GM12878 (cell line): Measurements from ENCODE around the gene RIC1. TPM values are rescaled to one million over a fixed set of nuclear protein-coding genes. Genes with fewer than 3 reads are reported as not detected.
"Not testable (repeated sequence)": the region's sequence is repeated elsewhere in the genome, so short reads cannot be mapped to it uniquely, and the experiment has no call there.

Experiments
- ATAC-seq: fragments of 200-7000 bp; cut with Tn5 transposase; 3 replicates; pipeline ENCODE4 v1.9.1; 2020; ENCODE audit warnings: mild to moderate bottlenecking, moderate library complexity
- BruUV-seq: library from RNA; stranded (reverse); fragments of 400-500 nt; replicated peaks from 2 replicates; lab custom pipeline; 2021; lab: Mats Ljungman, UMichigan
- CTCF ChIA-PET: fragments of 300-600 bp; sonication (Branson Sonifier 250); formaldehyde crosslinking; extraction: SDS; loops from one replicate; lab custom pipeline; 2021; ENCODE audit warnings: inconsistent platforms; lab: Yijun Ruan, JAX
- POLR2A ChIA-PET: fragments of 350-600 bp; formaldehyde crosslinking; extraction: SDS; loops from one replicate; lab custom pipeline; 2021; ENCODE audit warnings: inconsistent platforms; lab: Charles Lee
- RAD21 ChIA-PET: fragments of 300-600 bp; sonication (Branson Sonifier 250); formaldehyde crosslinking; loops from one replicate; lab custom pipeline; 2023; ENCODE audit warnings: antibody characterized with exemption; ENCODE audit not compliant: unreplicated experiment; lab: Charles Lee
- SMC1A ChIA-PET: fragments of 300-600 bp; sonication (Branson Sonifier 250); formaldehyde crosslinking; loops from one replicate; lab custom pipeline; 2023; ENCODE audit not compliant: unreplicated experiment, uncharacterized antibody; lab: Charles Lee
- DNase-seq: peaks from one replicate; pipeline ENCODE4 v3.0.0-alpha.2; 2011; ENCODE audit warnings: low read depth, low spot score
- FAIRE-seq: peaks from 3 replicates; lab custom pipeline; 2011; peaks lifted over from hg19 to GRCh38; lab: Jason Lieb, UNC
- H2AFZ ChIP-seq: 2 replicates; pipeline ENCODE4 v1.6.0; 2011; ENCODE audit warnings: low read depth, low read length, control low read depth; ENCODE audit not compliant: control insufficient read depth
- H3K27ac ChIP-seq: 2 replicates; pipeline ENCODE4 v1.5.1; 2011; ENCODE audit warnings: control low read depth; ENCODE audit not compliant: control insufficient read depth, insufficient read depth
- H3K27me3 ChIP-seq, 2 experiments: replicated peaks in 1 of 2; 2 replicates each; pipeline versions ENCODE4 v1.6.0 to v1.6.1; 2011; ENCODE audit warnings: low read length in 1 of 2; ENCODE audit not compliant: control insufficient read depth in 2 of 2, insufficient read depth in 2 of 2
- H3K36me3 ChIP-seq, 2 experiments: 2 replicates each; pipeline ENCODE4 v1.5.1; 2011; ENCODE audit warnings: low read length in 1 of 2; ENCODE audit not compliant: control insufficient read depth in 2 of 2, insufficient read depth in 2 of 2
- H3K4me1 ChIP-seq: 2 replicates; pipeline ENCODE4 v1.6.1; 2011; ENCODE audit warnings: mild to moderate bottlenecking, low read length, moderate library complexity, mixed read lengths; ENCODE audit not compliant: control insufficient read depth, insufficient read depth
- H3K4me2 ChIP-seq: 2 replicates; pipeline ENCODE4 v1.6.0; 2011; ENCODE audit warnings: control low read depth; ENCODE audit not compliant: control insufficient read depth, insufficient read depth
- H3K4me3 ChIP-seq: fragments of 200-600 bp; sonication (generic); 2 replicates; pipeline ENCODE4 v1.5.1; 2016
- H3K79me2 ChIP-seq: 2 replicates; pipeline ENCODE4 v1.6.0; 2011; ENCODE audit warnings: low read length; ENCODE audit not compliant: control insufficient read depth, insufficient read depth
- H3K9ac ChIP-seq: 2 replicates; pipeline ENCODE4 v1.8.0; 2011; ENCODE audit warnings: low read length, control low read depth, mixed read lengths; ENCODE audit not compliant: control insufficient read depth, insufficient read depth
- H3K9me3 ChIP-seq: replicated peaks from 3 replicates; pipeline ENCODE4 v1.5.1; 2011; ENCODE audit warnings: mild to moderate bottlenecking, low read length; ENCODE audit not compliant: control insufficient read depth, insufficient read depth
- H4K20me1 ChIP-seq: 2 replicates; pipeline ENCODE4 v1.6.0; 2011; ENCODE audit not compliant: control insufficient read depth, insufficient read depth
- BHLHE40 ChIP-seq, 2 experiments: fragments of 450-650 bp in 1 of 2; IDR thresholded peaks; 2 replicates each; pipeline ENCODE4 v1.6.1; 2011 to 2017; ENCODE audit warnings: low read depth in 2 of 2, borderline replicate concordance in 1 of 2, improper control_type of control experiment in 1 of 2, low read length in 1 of 2, mild to moderate bottlenecking in 1 of 2
- CUX1 ChIP-seq: IDR thresholded peaks from 2 replicates; pipeline ENCODE4 v1.6.1; 2012; ENCODE audit warnings: improper control_type of control experiment, low read depth, low read length; ENCODE audit not compliant: insufficient replicate concordance
- ESRRA ChIP-seq: IDR thresholded peaks from 2 replicates; pipeline ENCODE4 v1.6.1; 2012; ENCODE audit warnings: mild to moderate bottlenecking, low read length, improper control_type of control experiment
- IKZF1 ChIP-seq: fragments of 450-650 bp; conservative IDR thresholded peaks from 2 replicates; pipeline ENCODE4 v1.6.1; 2017; ENCODE audit warnings: antibody characterized with exemption, mild to moderate bottlenecking
- RELB ChIP-seq: fragments of 450-650 bp; IDR thresholded peaks from 2 replicates; pipeline ENCODE4 v1.6.1; 2017; ENCODE audit warnings: low read depth, mild to moderate bottlenecking, moderate library complexity
- SKIL ChIP-seq: fragments of 450-650 bp; IDR thresholded peaks from 2 replicates; pipeline ENCODE4 v1.6.1; 2017; ENCODE audit warnings: mild to moderate bottlenecking, low read depth, inconsistent platforms; ENCODE audit not compliant: poor library complexity, severe bottlenecking
- ZZZ3 ChIP-seq: IDR thresholded peaks from 2 replicates; pipeline ENCODE4 v1.6.1; 2011; ENCODE audit warnings: low read depth; ENCODE audit not compliant: control insufficient read depth, insufficient read length
- WGBS: methylation state at CpG from one replicate; pipeline ENCODE4 v1.1.6; 2016; ENCODE audit warnings: low lambda C conversion rate; ENCODE audit not compliant: insufficient replicate concordance, insufficient coverage; ENCODE audit errors: missing lambda C conversion rate; 5-methylcytosine and 5-hydroxymethylcytosine counted together
- in situ Hi-C: fragments of 300-500 bp; cut with MboI; formaldehyde crosslinking; loops from 9 replicates; pipeline ENCODE4 v1.14.3; 2018; ENCODE audit warnings: mixed read lengths
- intact Hi-C: fragments of 100-400 bp; cut with micrococcal nuclease; formaldehyde crosslinking; loops from one replicate; pipeline ENCODE4 v1.14.2; 2022; ENCODE audit not compliant: unreplicated experiment
- polyA plus RNA-seq, 11 experiments: library from polyadenylated mRNA; depleted of rRNA in 4 of 11; unstranded in 6 of 11; stranded (reverse) in 5 of 11; fragments of >200 nt; fragmentation: Nextera tagmentation in 4 of 11; fragmentation: Illumina TruSeq in 1 of 11; extraction: Ambion mirVana in 4 of 11; extraction: Trizol in 1 of 11; gene quantifications; 1 replicate in 1 of 11; 2 replicates in 10 of 11; pipeline versions ENCODE4 v1.2.1 to v1.2.3, GENCODE V29; 2011 to 2016; ENCODE audit warnings: inconsistent platforms in 2 of 11, missing spikeins in 2 of 11, low read depth in 1 of 11
- total RNA-seq, 4 experiments: library from RNA; depleted of rRNA in 3 of 4; stranded (reverse); fragments of >200 nt in 3 of 4; fragmentation: Illumina TruSeq in 1 of 4; extraction: Trizol in 1 of 4; gene quantifications; 2 replicates each; pipeline versions ENCODE4 v1.2.1 to v1.2.3, GENCODE V29; 2013 to 2021

The RIC1 gene
- total and polyA plus RNA-seq, 10 of the 15 experiments (the other 5 are each of a cell fraction or from before 2014, with no cell fraction given) = 6.2 to 59.8 (median 33.3) TPM

GRCh38 chr9:5683591-5683990, 54.7 kb downstream of the RIC1 start:
- SMC1A ChIA-PET, RAD21 ChIA-PET, DNase-seq, FAIRE-seq, H4K20me1 ChIP-seq, H3K4me1 ChIP-seq, H3K36me3 ChIP-seq, H3K9me3 ChIP-seq, H3K27ac ChIP-seq, in situ Hi-C loops, H3K4me3 ChIP-seq, H3K4me2 ChIP-seq, H3K9ac ChIP-seq, H3K27me3 ChIP-seq, ATAC-seq, H2AFZ ChIP-seq, intact Hi-C loops, CTCF ChIA-PET, BruUV-seq: not testable (repeated sequence)
- peaks cover 16% of the 10 kb centered on the region for H3K79me2 ChIP-seq
- POLR2A ChIA-PET = interaction anchor here (0.6 kb wide), 1 partner anchor 27 kb away, joined by 3 read pairs; no protein-coding TSS in a partner anchor
- 98% methylated on average over 11 of the region's 11 CpGs for WGBS

- 98% methylated on average over 6 of the region's 7 CpGs for WGBS
- Histone ChIP-seq H3K4me3 (no peak overlapping the region), H3K27ac (no peak overlapping the region), H3K4me1 (no peaks in the 10 kb centered on the region), H3K79me2 (peaks cover 17% of the 10 kb centered on the region), H3K9me3 (peaks cover 4% of the 10 kb centered on the region), H2AFZ (no peak overlapping the region), H3K27me3 (no peaks in the 10 kb centered on the region), H3K9ac (no peak overlapping the region), H4K20me1 (no peaks in the 10 kb centered on the region), H3K36me3 (peaks cover 0 to 3% of the 10 kb centered on the region in 2 experiments; a peak in 2 of 4 replicates), H3K4me2 (no peak overlapping the region)
- SMC1A ChIA-PET = no interaction called here
- POLR2A ChIA-PET = interaction anchor here (0.6 kb wide), 1 partner anchor 27 kb away, joined by 3 read pairs; no protein-coding TSS in a partner anchor
- RAD21 ChIA-PET = no interaction called here
- no TSS peak for BruUV-seq
- ATAC-seq (no peak), DNase-seq (no peak), FAIRE-seq (no peak)
- in situ Hi-C loops = no loop called here
- CTCF ChIA-PET = no interaction called here
- intact Hi-C loops = no loop called here
- TF ChIP-seq IKZF1 = no peak
- TF ChIP-seq ZZZ3 = no peak
- TF ChIP-seq RELB = no peak
- TF ChIP-seq ESRRA = no peak
- no peak for TF ChIP-seq BHLHE40 (IDR thresholded peaks at IDR 0.05; ENCODE audit: borderline replicate concordance in 1 of 2, low read depth in 2 of 2, low read length in 1 of 2)
- TF ChIP-seq SKIL = no peak
- no peak for TF ChIP-seq CUX1
Observed at GRCh38 chr9:5684101-5684500, 55.2 kb downstream of the RIC1 start.
